GM04503 (cell line): ENCODE measurements around the gene SBNO1.
"Not testable (repeated sequence)": the region's sequence is repeated elsewhere in the genome, so short reads cannot be mapped to it uniquely, and the experiment has no call there.

Experiments used
- DNase-seq: peaks from one replicate; pipeline ENCODE4 v3.0.0-alpha.2; 2012; ENCODE audit warnings: low read depth

SBNO1 gene

DNA sequence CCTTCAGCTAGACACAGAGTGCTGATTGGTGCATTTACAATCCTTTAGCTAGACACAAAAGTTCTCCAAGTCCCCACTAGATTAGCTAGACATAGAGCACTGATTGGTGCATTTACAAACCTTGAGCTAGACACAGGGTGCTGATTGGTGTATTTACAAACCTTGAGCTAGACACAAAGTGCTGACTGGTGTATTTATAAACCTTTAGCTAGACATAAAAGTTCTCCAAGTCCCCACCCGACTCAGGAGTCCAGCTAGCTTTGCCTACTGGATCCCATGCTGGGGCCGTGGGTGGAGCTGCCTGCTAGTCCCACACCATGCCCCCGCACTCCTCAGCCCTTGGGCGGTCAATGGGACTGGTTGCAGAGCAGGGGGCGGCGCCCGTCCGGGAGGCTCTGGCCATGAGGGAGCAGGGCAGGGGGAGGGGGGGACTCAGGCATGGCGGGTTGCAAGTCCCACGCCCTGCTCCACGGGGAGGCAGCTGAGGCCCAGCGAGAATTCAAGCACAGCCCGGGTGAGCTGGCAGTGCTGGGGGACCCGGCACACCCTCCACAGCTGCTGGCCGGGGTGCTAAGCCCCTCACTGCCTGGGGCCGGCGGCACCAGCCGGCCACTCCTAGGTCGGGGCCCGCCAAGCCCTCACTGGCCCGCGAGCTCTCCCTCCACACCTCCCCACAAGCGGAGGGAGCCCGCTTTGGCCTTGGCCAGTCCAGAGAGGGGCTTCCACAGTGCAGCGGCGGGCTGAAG is 115.5 kb downstream of the SBNO1 start:
- not testable (repeated sequence) for DNase-seq

DNA sequence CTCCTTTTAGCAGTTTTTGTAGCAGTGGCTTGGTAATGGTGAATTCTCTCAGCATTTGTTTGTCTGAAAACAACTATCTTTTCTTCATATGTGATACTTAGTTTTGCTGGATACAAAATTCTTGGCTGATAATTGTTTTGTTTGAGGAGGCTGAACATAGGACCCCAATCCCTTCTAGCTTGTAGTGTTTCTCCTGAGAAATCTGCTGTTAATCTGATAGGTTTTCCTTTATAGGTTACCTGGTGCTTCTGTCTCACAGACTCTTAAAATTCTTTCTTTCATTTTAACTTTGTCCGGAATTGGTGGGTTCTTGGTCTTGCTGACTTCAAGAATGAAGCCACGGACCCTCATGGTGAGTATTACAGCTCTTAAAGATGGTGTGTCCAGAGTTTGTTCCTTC is 116.5 kb downstream of the SBNO1 start:
- DNase-seq = not testable (repeated sequence)

DNA sequence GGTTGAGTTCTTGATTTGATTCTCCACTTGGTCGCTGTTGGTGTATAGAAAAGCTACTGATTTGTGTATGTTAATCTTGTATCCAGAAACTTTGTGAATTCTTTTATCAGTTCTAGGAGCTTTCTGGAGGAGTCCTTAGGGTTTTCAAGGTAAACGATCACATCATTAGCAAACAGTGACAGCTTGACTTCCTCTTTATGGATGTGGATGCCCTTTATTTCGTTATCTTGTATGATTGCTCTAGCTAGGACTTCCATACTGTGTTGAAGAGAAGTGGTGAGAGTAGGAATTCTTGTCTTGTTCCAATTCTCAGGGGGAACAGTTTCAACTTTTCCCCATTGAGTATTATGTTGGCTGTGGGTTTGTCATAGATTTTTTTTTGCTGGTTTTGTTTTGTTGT is 119.0 kb downstream of the SBNO1 start:
- DNase-seq = no peak

DNA sequence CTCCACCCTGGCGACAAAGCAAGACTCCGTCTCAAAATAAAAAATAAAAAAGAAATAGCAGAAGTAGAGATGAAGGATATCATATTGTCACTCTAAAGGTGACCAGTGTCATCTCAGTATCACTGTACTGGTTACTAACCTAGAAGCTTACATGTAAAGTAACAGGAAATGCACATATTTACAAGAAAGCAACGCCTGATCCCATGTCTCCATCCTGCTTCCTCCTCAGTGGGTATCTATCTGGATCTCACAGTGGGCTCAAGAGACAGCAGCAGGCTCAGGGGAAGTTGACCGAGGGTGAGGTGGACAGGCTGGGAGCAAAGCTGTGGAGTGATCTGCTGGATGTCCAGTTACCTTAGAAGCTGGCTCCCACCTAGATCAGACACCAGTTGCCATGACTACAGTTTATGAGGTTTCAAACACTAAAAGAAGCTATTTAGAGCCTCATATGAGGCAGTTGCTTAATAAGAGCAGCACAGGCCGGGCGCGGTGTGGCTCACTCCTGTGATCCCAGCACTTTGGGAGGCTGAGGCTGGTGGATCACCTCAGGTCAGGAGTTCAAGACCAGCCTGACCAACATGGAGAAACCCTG is 120.9 kb downstream of the SBNO1 start:
- DNase-seq = no peak

DNA sequence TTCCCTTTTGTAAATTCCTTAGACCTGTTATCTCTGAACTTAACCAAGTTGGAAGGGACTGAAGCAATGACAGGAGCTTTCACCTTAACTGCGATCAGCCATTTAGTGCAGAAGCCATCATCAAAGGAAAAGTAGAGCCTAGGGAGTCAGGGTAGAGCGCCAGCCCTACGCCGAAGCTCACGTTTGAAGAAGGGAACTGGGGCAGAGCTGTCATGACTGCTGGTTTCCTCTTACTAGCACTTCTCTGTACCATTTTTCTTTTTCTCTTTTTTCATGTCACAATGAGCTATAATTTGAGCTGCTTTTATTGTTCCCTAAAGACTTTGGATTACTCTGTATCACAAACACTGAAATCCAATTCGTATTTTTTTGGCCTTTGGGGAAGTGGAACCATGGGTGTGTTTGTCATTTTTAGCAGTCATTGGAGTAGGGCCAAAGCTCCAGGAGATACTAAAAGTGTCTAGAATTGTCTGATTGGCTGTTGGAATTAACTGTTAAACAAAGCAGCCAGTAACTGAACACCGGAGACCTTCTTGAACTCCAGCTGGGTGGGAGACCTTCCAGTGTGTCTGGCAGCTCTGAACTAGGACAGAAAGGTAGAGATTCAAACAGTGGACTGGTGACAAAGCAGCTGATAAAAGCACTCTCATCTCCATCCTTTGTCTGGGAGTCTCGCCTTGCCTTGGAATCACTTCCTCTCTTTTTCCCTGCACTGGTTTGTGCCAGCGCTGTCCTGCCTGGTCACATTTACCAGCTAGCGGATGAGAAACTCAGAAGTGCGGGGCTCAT is 122.3 kb downstream of the SBNO1 start:
- DNase-seq = no peak
